Immature natural killer cell (primary cell): Measurements from ENCODE around the gene ZNF354B. TPM values are rescaled to one million over a fixed set of nuclear protein-coding genes. Genes with fewer than 3 reads are reported as not detected.
"Not testable (repeated sequence)": the region's sequence is repeated elsewhere in the genome, so short reads cannot be mapped to it uniquely, and the experiment has no call there.

Experiments used
- DNase-seq, 3 donors: peaks; one replicate each; pipeline ENCODE4 v3.0.0; 2022; ENCODE audit warnings: mixed read lengths in 1 of 3
- H3K27ac Mint-ChIP-seq, 6 donors: one replicate each; pipeline ENCODE4 v1.8.0; 2020; ENCODE audit warnings: mixed read lengths in 6 of 6, mild to moderate bottlenecking in 5 of 6, inconsistent platforms in 4 of 6, moderate library complexity in 3 of 6
- H3K27me3 Mint-ChIP-seq, 3 donors: one replicate each; pipeline ENCODE4 v1.8.0; 2020 to 2021; ENCODE audit warnings: low read depth in 3 of 3, mild to moderate bottlenecking in 3 of 3, mixed read lengths in 3 of 3, moderate library complexity in 3 of 3, inconsistent platforms in 1 of 3
- H3K36me3 Mint-ChIP-seq, 3 donors: one replicate each; pipeline ENCODE4 v1.8.0; 2020; ENCODE audit warnings: mixed read lengths in 3 of 3, inconsistent platforms in 2 of 3, mild to moderate bottlenecking in 2 of 3
- H3K4me1 Mint-ChIP-seq, 2 donors: one replicate each; pipeline ENCODE4 v1.8.0; 2020; ENCODE audit warnings: inconsistent platforms in 2 of 2, mild to moderate bottlenecking in 2 of 2, mixed read lengths in 2 of 2, moderate library complexity in 1 of 2
- H3K4me3 Mint-ChIP-seq, 5 donors: one replicate each; pipeline ENCODE4 v1.8.0; 2020; ENCODE audit warnings: mild to moderate bottlenecking in 5 of 5, mixed read lengths in 5 of 5, inconsistent platforms in 3 of 5, moderate library complexity in 3 of 5
- H3K9me3 Mint-ChIP-seq, 6 donors: one replicate each; pipeline ENCODE4 v1.8.0; 2020; ENCODE audit warnings: mild to moderate bottlenecking in 6 of 6, mixed read lengths in 6 of 6, inconsistent platforms in 4 of 6, moderate library complexity in 3 of 6
- polyA plus RNA-seq, 3 donors: library from polyadenylated mRNA; unstranded; fragments of 300-500 nt; fragmentation: Illumina TruSeq; gene quantifications; one replicate each; pipeline ENCODE4 v1.2.3, GENCODE V29; 2021

Gene ZNF354B
- polyA plus RNA-seq, 3 donors from 2014 or later, result 2.2 to 5.1 (median 2.7) TPM

DNA sequence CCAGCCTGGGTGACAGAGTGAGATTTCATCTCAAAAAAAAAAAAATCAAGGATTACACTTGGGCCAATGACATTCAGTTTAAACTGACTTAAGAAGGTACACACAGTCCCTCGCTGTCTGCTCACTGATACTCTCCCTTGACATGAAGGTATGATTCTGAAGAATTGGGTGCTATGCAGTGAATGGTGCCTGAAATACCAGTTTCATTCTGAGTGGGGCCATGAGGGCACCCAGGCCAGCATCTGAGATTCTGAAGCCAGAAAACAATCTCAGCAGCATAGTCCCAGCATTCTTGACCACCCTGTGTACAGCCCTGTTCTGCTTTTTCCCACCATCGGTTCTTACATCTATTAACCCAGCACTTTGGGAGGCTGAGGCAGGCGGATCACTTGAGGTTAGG, 7.8 kb upstream of the ZNF354B start:
- no peak for DNase-seq
- no peak overlapping the region for H3K4me3 Mint-ChIP-seq
- H3K27me3 Mint-ChIP-seq, result peaks cover 0 to 10% (median 2%) of the 10 kb centered on the region in 3 donors
- no peak overlapping the region for H3K27ac Mint-ChIP-seq
- H3K36me3 Mint-ChIP-seq, result no peaks in the 10 kb centered on the region
- no peaks in the 10 kb centered on the region for H3K9me3 Mint-ChIP-seq
- H3K4me1 Mint-ChIP-seq, result peaks cover 6 to 11% of the 10 kb centered on the region in 2 donors

DNA sequence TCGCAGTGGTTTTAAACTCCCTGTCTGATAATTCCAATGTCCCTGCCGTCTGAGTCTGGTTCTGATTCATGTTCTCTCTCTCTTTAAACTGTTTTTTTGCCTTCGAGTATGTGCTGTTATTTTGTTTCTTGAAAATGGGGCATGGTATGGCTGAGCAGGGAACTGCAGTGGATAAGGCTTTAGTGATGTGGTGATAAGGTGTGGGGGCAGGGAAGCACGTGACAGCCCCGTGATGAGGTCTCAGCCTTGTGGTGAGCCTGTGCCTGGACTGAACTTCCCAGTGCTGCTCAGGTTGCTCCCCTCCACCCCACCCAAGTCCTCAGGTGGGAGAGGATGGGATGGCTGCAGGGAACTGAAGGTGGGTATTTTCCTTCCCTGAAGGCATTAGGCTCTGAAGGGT, 5.5 kb upstream of the ZNF354B start:
- Mint-ChIP-seq H3K4me3 (no peak overlapping the region), H3K27ac (no peak overlapping the region), H3K4me1 (peaks cover 3 to 10% of the 10 kb centered on the region in 2 donors), H3K36me3 (no peaks in the 10 kb centered on the region), H3K27me3 (peaks cover 0 to 12% (median 2%) of the 10 kb centered on the region in 3 donors), H3K9me3 (no peaks in the 10 kb centered on the region)
- no peak for DNase-seq

DNA sequence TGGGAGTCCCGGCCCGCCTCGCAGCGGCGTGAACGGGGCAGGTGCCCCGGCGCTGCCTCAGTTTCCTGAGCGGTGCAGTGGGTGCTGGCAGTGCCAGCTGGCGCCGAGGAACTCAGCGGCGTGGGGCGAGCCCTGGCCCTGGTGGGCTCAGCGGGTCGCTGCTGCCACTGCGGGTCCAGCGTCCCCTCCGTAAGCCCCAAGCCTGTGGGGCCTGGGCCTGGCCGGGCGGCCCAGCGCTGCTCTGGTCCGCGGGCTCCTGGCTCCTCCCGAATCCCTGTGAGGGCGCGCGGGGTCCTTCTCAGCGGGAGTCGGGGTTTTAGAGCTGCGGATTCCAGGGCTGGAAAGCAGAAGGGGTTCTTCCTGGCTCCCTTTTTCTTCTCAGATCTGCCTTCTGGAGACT, 862 bp downstream of the ZNF354B start:
- H3K4me3 Mint-ChIP-seq, H3K27ac Mint-ChIP-seq, DNase-seq, H3K27me3 Mint-ChIP-seq, H3K9me3 Mint-ChIP-seq: not testable (repeated sequence)
- Mint-ChIP-seq H3K4me1 (peaks cover 27 to 33% of the 10 kb centered on the region in 2 donors), H3K36me3 (peaks cover 6 to 13% (median 10%) of the 10 kb centered on the region in 3 donors)

DNA sequence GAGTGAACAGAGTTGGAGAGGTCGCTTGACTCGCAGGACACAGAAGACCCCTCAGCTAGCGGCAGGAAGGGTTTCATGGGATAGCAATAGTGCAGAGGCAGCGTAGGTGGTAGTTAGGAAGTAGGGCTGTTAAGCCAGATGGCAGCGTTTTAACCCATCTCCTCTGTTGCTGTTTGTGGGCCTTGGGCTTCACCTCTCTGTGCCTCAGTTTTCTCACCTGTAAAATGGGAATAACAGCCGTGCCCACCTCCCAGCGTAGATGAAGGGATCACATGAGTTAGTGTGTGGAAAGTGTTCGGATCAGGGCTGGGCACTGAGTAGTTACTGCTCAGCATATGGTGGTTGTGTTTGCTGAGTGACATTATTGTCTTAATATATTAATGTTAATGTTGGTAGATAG, 1.9 kb downstream of the ZNF354B start:
- no peak for DNase-seq
- Mint-ChIP-seq H3K4me1 (peaks cover 27 to 33% of the 10 kb centered on the region in 2 donors), H3K27me3 (peaks cover 0 to 5% (median 2%) of the 10 kb centered on the region in 3 donors), H3K9me3 (no peaks in the 10 kb centered on the region), H3K36me3 (peaks cover 10 to 20% (median 15%) of the 10 kb centered on the region in 3 donors), H3K4me3 (peak overlapping the region; percentile 78 to 85 (median 83)), H3K27ac (peak overlapping the region in 5 of 6 donors; percentile 1 to 85 (median 69))

DNA sequence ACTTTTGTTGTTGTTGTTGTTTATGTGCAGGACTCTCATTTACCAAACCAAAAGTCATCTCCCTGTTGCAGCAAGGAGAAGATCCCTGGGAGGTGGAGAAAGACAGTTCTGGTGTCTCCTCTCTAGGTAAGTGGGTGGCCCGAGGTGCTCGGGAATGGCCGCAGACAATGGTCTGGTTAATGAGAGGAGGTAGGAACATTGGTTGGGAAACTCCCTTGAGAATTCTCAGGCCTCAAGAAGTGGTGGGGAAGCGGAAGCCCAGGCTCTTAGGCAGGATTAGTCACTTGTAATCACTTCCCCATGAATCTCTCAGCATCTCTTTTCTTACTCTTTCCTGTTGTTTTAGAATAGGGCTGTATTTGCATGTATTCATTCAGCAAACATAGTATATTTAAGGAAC, 7.2 kb downstream of the ZNF354B start:
- Mint-ChIP-seq H3K27ac (no peak overlapping the region), H3K4me3 (no peak overlapping the region), H3K9me3 (no peaks in the 10 kb centered on the region), H3K36me3 (peaks cover 38 to 66% (median 44%) of the 10 kb centered on the region in 3 donors), H3K27me3 (no peaks in the 10 kb centered on the region), H3K4me1 (peaks cover 14 to 25% of the 10 kb centered on the region in 2 donors)
- no peak for DNase-seq

DNA sequence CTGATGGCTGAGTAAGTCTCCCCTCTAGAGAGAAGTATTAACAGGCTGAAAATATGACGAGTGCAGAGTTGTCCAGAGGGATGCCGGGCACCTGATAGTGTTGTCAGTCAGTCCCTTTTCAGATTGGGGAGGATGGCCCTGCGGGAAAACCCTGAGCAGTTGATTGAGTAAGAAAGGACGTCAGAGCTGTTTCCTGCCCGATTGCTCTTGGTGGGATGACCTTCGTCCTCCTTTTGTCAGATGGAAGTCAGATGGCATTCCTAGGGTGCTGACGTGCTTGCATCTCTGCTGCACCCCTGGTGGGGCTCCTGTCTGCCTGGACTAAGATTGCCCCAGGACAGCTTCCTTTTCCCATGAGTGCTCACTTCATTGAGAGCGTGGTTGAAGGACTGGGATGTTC, 9.8 kb downstream of the ZNF354B start:
- H3K4me3 Mint-ChIP-seq, result no peak overlapping the region
- H3K9me3 Mint-ChIP-seq, result peaks cover 6 to 16% (median 10%) of the 10 kb centered on the region in 6 donors
- DNase-seq, result no peak
- H3K4me1 Mint-ChIP-seq, result peaks cover 13 to 33% of the 10 kb centered on the region in 2 donors
- no peaks in the 10 kb centered on the region for H3K27me3 Mint-ChIP-seq
- peaks cover 60 to 83% (median 64%) of the 10 kb centered on the region in 3 donors for H3K36me3 Mint-ChIP-seq
- H3K27ac Mint-ChIP-seq, result no peak overlapping the region

DNA sequence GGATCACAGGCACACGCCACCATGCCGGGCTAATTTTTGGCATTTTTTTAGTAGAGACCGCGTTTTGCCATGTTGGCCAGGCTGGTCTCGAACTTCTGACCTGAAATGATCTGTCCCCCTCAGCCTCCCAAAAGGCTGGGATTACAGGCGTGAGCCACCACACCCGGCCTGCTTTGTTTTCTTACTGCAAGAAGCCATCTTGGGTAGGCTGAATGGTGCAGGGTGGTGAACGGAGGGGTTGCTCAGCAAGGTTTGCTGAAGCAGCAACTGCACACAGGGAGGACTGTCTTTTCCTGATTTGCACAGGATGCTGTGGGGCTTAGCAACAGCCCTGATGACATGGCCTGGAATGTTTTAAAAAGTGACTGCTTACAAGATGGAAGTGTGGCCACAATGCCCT, 10.7 kb downstream of the ZNF354B start:
- H3K27ac Mint-ChIP-seq, result no peak overlapping the region
- no peak for DNase-seq
- H3K9me3 Mint-ChIP-seq, result peaks cover 8 to 23% (median 15%) of the 10 kb centered on the region in 6 donors
- peaks cover 13 to 41% of the 10 kb centered on the region in 2 donors for H3K4me1 Mint-ChIP-seq
- H3K27me3 Mint-ChIP-seq, result no peaks in the 10 kb centered on the region
- peaks cover 68 to 87% (median 72%) of the 10 kb centered on the region in 3 donors for H3K36me3 Mint-ChIP-seq
- no peak overlapping the region for H3K4me3 Mint-ChIP-seq

DNA sequence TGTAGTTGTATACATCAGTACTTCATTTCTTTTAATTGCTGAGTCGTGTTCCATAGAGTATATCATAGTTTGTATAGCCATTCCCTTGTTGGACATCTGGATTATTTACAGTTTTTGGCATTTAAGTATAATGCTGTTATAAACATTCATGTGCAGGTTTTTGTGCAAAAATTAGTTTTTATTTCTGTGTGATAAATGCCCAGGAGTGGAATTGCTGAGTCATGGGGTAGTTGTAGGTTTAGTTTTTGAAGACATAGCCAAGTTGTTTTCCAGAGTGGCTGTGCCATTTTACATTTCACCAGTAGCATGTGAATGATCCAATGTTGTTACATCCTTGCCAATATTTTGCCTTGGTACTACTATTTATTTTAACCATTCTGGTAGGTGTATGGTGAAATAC, 12.5 kb downstream of the ZNF354B start:
- H3K4me1 Mint-ChIP-seq, result peaks cover 14 to 47% of the 10 kb centered on the region in 2 donors
- no peak overlapping the region for H3K4me3 Mint-ChIP-seq
- no peaks in the 10 kb centered on the region for H3K27me3 Mint-ChIP-seq
- peaks cover 16 to 41% (median 22%) of the 10 kb centered on the region in 6 donors for H3K9me3 Mint-ChIP-seq
- H3K36me3 Mint-ChIP-seq, result peaks cover 73 to 89% (median 77%) of the 10 kb centered on the region in 3 donors
- no peak overlapping the region for H3K27ac Mint-ChIP-seq
- no peak for DNase-seq

DNA sequence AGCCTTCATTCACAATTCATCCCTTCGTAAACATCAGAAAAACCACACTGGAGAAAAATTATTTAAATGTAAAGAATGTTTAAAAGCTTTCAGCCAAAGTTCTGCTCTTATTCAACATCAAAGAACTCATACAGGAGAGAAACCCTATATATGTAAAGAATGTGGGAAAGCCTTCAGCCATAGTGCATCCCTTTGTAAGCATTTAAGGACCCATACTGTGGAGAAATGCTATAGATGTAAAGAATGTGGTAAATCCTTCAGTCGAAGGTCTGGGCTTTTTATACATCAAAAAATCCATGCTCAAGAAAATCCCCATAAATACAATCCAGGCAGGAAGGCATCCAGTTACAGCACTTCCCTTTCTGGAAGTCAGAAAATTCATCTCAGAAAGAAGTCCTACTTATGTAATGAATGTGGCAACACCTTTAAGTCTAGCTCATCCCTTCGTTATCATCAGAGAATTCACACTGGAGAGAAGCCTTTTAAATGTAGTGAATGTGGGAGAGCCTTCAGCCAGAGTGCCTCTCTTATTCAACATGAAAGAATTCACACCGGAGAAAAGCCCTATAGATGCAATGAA, 23.5 kb downstream of the ZNF354B start:
- peaks cover 44 to 81% (median 75%) of the 10 kb centered on the region in 6 donors for H3K9me3 Mint-ChIP-seq
- not testable (repeated sequence) for H3K27ac Mint-ChIP-seq, H3K27me3 Mint-ChIP-seq, DNase-seq, H3K4me1 Mint-ChIP-seq, H3K4me3 Mint-ChIP-seq
- peaks cover 62 to 87% (median 86%) of the 10 kb centered on the region in 3 donors for H3K36me3 Mint-ChIP-seq

DNA sequence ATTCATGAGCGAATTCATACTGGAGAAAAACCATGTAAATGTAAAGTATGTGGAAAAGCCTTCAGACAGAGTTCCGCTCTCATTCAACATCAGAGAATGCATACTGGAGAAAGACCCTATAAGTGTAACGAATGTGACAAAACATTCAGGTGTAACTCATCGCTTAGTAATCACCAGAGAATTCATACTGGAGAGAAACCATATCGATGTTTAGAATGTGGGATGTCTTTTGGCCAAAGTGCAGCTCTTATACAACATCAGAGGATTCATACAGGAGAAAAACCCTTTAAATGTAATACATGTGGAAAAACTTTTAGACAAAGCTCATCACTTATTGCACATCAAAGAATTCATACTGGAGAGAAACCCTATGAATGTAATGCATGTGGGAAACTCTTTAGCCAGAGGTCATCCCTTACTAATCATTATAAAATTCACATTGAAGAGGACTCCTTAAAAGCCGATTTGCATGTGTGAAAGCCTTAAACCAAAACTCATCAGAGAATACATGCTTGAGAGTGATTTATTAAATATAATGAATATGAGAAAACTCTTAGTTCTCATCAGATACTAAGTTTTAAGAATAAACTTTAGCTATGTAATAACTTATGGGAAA, 24.2 kb downstream of the ZNF354B start:
- Mint-ChIP-seq H3K27ac (no peak overlapping the region), H3K36me3 (peaks cover 62 to 89% (median 87%) of the 10 kb centered on the region in 3 donors), H3K4me3 (no peak overlapping the region), H3K4me1 (no peaks in the 10 kb centered on the region), H3K9me3 (peaks cover 49 to 85% (median 78%) of the 10 kb centered on the region in 6 donors), H3K27me3 (peaks cover 0 to 2% (median 2%) of the 10 kb centered on the region in 3 donors)
- DNase-seq, result no peak

DNA sequence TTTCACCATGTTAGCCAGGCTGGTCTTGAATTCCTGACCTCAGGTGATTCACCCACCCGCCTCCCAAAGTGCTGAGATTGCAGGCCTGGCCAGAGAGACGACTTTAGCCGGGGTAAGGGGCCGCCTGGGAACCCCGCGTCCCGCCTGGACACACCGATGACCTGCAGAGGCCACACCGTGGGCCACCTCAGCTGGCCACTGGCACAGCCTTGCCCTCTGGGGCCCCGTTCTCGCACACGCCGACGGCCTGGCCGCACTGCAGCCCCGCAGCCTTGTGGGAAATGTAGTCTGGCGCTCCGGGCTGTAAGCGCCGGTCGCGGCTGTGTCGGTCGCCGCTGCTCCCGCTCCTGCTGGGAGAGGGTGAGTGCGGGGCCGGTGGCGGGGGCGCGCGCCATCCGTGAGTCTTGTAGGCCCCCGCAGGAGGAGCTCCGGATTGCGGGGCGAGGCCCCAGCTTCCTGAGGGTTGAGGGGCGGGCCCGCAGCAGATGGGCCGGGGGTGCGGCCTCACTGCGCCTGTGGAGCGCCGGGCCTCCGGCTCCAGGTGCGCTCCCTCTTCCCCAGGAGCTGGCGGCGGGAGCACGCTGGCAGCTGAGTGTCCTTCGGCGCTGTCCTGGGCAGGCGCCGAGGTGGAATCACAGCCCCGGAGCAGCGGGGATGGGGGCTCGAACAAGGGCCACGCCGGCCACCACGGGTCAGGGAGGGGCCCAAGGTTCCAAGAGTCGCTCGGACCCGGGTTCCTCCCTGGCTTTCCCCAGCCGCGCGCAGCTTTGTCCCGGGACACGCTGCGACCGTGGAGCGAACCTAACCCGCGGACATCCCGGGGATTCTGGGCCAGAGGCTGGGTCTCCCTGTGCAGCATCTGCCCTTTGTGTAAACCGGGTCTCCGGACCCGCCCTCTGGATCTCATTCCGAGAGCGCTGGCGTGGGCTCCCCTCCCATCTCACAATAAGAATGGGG, 36.1 kb downstream of the ZNF354B start, which contains the start of gene ZFP2:
TSS of gene ZFP2 (plus strand) at position 299 of the 957 bp plus-strand sequence. CDS start 35,401 bp downstream, outside the sequence.
- peak within 1 kb of the TSS in 1 of 6 donors; percentile 40 for H3K27ac Mint-ChIP-seq
- peak; percentile 2 to 19 (median 9) for DNase-seq
- peaks cover 0 to 8% (median 3%) of the 10 kb centered on the region in 3 donors for H3K36me3 Mint-ChIP-seq
- peak within 1 kb of the TSS; percentile 78 to 84 (median 80) for H3K4me3 Mint-ChIP-seq
- peaks cover 5 to 35% (median 20%) of the 10 kb centered on the region in 6 donors for H3K9me3 Mint-ChIP-seq
- peaks cover 7% of the 10 kb centered on the region in 2 donors for H3K4me1 Mint-ChIP-seq
- peaks cover 0 to 4% (median 2%) of the 10 kb centered on the region in 3 donors for H3K27me3 Mint-ChIP-seq

DNA sequence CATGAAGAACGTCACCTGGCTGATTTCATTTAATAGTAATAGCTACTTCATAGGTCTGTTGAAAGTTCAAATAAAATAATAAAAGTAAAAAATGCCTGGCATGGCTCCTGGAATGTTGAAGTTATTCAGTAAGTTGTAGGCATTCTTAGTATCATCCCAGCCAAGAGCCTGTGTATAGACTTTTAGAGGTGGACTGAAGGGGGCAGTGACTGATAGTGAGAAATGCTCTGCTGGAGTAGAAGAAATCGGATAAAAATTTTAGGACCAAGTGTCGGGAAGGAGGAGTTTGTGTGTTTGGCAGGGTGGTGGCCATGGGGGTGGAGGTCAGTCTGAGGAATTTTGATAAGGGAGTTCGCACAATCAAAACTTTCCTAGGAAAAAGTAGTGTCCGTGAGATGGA, 39.5 kb downstream of the ZNF354B start:
- Mint-ChIP-seq H3K27me3 (peaks cover 0 to 8% (median 3%) of the 10 kb centered on the region in 3 donors), H3K36me3 (peaks cover 6 to 8% (median 8%) of the 10 kb centered on the region in 3 donors), H3K4me3 (no peak overlapping the region), H3K27ac (no peak overlapping the region), H3K4me1 (peaks cover 7% of the 10 kb centered on the region in 2 donors), H3K9me3 (peaks cover 2 to 19% (median 9%) of the 10 kb centered on the region in 6 donors)
- DNase-seq, result no peak

DNA sequence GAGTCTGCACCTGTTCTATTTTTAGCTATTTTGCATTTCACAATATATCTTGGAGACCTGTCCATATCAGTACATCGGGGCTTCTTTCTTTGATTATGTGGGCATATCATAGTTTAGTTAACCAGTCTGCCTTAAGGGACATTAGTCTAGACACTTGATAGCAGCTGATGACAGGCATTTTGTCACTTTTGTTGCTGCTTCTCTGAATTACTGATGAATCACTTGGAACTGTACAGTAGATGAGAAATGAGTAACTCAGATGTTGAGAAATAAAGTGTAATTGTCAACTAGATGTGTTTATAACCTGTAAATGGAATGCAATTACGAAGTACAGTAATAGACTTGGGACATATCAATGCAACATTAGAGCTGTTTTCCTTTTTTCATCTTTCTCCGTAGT, 43.1 kb downstream of the ZNF354B start:
- H3K27me3 Mint-ChIP-seq, result peaks cover 2 to 4% (median 3%) of the 10 kb centered on the region in 3 donors
- peaks cover 6 to 13% (median 11%) of the 10 kb centered on the region in 3 donors for H3K36me3 Mint-ChIP-seq
- H3K4me3 Mint-ChIP-seq, result no peak overlapping the region
- no peaks in the 10 kb centered on the region for H3K4me1 Mint-ChIP-seq
- DNase-seq, result no peak
- peaks cover 5 to 20% (median 9%) of the 10 kb centered on the region in 6 donors for H3K9me3 Mint-ChIP-seq
- no peak overlapping the region for H3K27ac Mint-ChIP-seq
